ENCODE data around the gene GYPB.
A peak's percentile ranks its signal among the peaks of the same experiment; 100 is the strongest.
"Not testable (repeated sequence)": the region's sequence is repeated elsewhere in the genome, so short reads cannot be mapped to it uniquely, and the experiment has no call there.

Gene GYPB

GRCh38 chr4:143996193-143996592, 23.0 kb downstream of the GYPB start:
- H3K4me1 Mint-ChIP-seq, ATAC-seq, H3K4me3 Mint-ChIP-seq, H3K27me3 Mint-ChIP-seq, H3K36me3 Mint-ChIP-seq, H3K9me3 Mint-ChIP-seq: not testable (repeated sequence)
- peak overlapping the region; percentile 55 for H3K27ac Mint-ChIP-seq

GRCh38 chr4:143991761-143992160, 27.4 kb downstream of the GYPB start:
- H3K36me3 Mint-ChIP-seq, ATAC-seq, H3K4me1 Mint-ChIP-seq, H3K27ac Mint-ChIP-seq, H3K9me3 Mint-ChIP-seq, H3K27me3 Mint-ChIP-seq, H3K4me3 Mint-ChIP-seq: not testable (repeated sequence)

- not testable (repeated sequence) for H3K4me1 Mint-ChIP-seq, H3K27me3 Mint-ChIP-seq, H3K27ac Mint-ChIP-seq, H3K4me3 Mint-ChIP-seq, ATAC-seq, H3K36me3 Mint-ChIP-seq, H3K9me3 Mint-ChIP-seq
These were observed 28.5 kb downstream of the GYPB start for GRCh38 chr4:143990717-143991116.

GRCh38 chr4:143986180-143986579, 33.0 kb downstream of the GYPB start:
- Mint-ChIP-seq H3K4me1 (no peaks in the 10 kb centered on the region), H3K9me3 (no peaks in the 10 kb centered on the region), H3K27me3 (peaks cover 10% of the 10 kb centered on the region), H3K36me3 (no peaks in the 10 kb centered on the region), H3K4me3 (no peak overlapping the region), H3K27ac (no peak overlapping the region)
- no peak for ATAC-seq

GRCh38 chr4:143980776-143981175, 38.4 kb downstream of the GYPB start:
- not testable (repeated sequence) for H3K4me1 Mint-ChIP-seq, ATAC-seq, H3K4me3 Mint-ChIP-seq, H3K27me3 Mint-ChIP-seq, H3K27ac Mint-ChIP-seq, H3K9me3 Mint-ChIP-seq, H3K36me3 Mint-ChIP-seq

GRCh38 chr4:143975527-143975926, 43.7 kb downstream of the GYPB start:
- not testable (repeated sequence) for H3K36me3 Mint-ChIP-seq, H3K4me3 Mint-ChIP-seq, H3K27ac Mint-ChIP-seq, H3K27me3 Mint-ChIP-seq, H3K4me1 Mint-ChIP-seq, H3K9me3 Mint-ChIP-seq, ATAC-seq

GRCh38 chr4:143974021-143974420, 45.2 kb downstream of the GYPB start:
- H3K27ac Mint-ChIP-seq, H3K4me1 Mint-ChIP-seq, H3K36me3 Mint-ChIP-seq, H3K4me3 Mint-ChIP-seq, H3K9me3 Mint-ChIP-seq, ATAC-seq, H3K27me3 Mint-ChIP-seq: not testable (repeated sequence)

- Mint-ChIP-seq H3K4me1 (no peaks in the 10 kb centered on the region), H3K9me3 (no peaks in the 10 kb centered on the region), H3K27ac (no peak overlapping the region), H3K36me3 (no peaks in the 10 kb centered on the region), H3K4me3 (no peak overlapping the region), H3K27me3 (no peaks in the 10 kb centered on the region)
- no peak for ATAC-seq
These were observed 58.1 kb downstream of the GYPB start for GRCh38 chr4:143961075-143961474.

- H3K4me3 Mint-ChIP-seq, H3K36me3 Mint-ChIP-seq, H3K9me3 Mint-ChIP-seq, H3K27ac Mint-ChIP-seq, H3K4me1 Mint-ChIP-seq, H3K27me3 Mint-ChIP-seq, ATAC-seq: not testable (repeated sequence)
These were observed 63.9 kb downstream of the GYPB start for GRCh38 chr4:143955306-143955705.

GRCh38 chr4:143951458-143951972, 67.7 kb downstream of the GYPB start:
- ATAC-seq = not testable (repeated sequence)

GRCh38 chr4:143950967-143951366, 68.2 kb downstream of the GYPB start:
- not testable (repeated sequence) for H3K27ac Mint-ChIP-seq, H3K9me3 Mint-ChIP-seq, ATAC-seq, H3K36me3 Mint-ChIP-seq, H3K4me1 Mint-ChIP-seq, H3K27me3 Mint-ChIP-seq, H3K4me3 Mint-ChIP-seq

More at GRCh38 chr4:143951458-143951972, 67.7 kb downstream of the GYPB start:
- not testable (repeated sequence) for H3K4me3 Mint-ChIP-seq, H3K27me3 Mint-ChIP-seq, H3K9me3 Mint-ChIP-seq, H3K4me1 Mint-ChIP-seq, H3K27ac Mint-ChIP-seq, H3K36me3 Mint-ChIP-seq

GRCh38 chr4:143950185-143950584, 69.0 kb downstream of the GYPB start:
- H3K4me3 Mint-ChIP-seq, H3K27ac Mint-ChIP-seq, H3K4me1 Mint-ChIP-seq, ATAC-seq, H3K36me3 Mint-ChIP-seq, H3K27me3 Mint-ChIP-seq, H3K9me3 Mint-ChIP-seq: not testable (repeated sequence)

GRCh38 chr4:143947493-143947892, 71.7 kb downstream of the GYPB start:
- not testable (repeated sequence) for H3K27me3 Mint-ChIP-seq, H3K4me1 Mint-ChIP-seq, H3K4me3 Mint-ChIP-seq, H3K9me3 Mint-ChIP-seq, H3K27ac Mint-ChIP-seq, ATAC-seq, H3K36me3 Mint-ChIP-seq
